Measurements from ENCODE around the gene FGF18. TPM values are rescaled to one million over a fixed set of nuclear protein-coding genes. Genes with fewer than 3 reads are reported as not detected.

Gene FGF18
- total and polyA plus RNA-seq, 2 of the 4 experiments (the other 2 are of a cell fraction) = 0.15 TPM; not detected in 1

GRCh38 chr5:171441246-171441791 lies 21.9 kb downstream of the FGF18 start:
- Histone ChIP-seq H3K14ac (replicated peaks; ENCODE audit: low read depth, low read length) (no peak overlapping the region), H2AK5ac (ENCODE audit: low read depth, low read length) (no peak overlapping the region), H3K4me1 (ENCODE audit: control insufficient read depth, insufficient read depth, low read length) (peaks cover 5% of the 10 kb centered on the region; the same call in 1 of the 2 replicates), H4K5ac (ENCODE audit: low read depth, low read length) (no peak overlapping the region), H3K27me3 (ENCODE audit: control insufficient read depth, insufficient read depth, low read length) (no peaks in the 10 kb centered on the region), H3K9me1 (ENCODE audit: insufficient read depth, low read length) (no peaks in the 10 kb centered on the region), H2BK20ac (ENCODE audit: low read depth, low read length) (no peak overlapping the region), H2AFZ (replicated peaks; ENCODE audit: low read length, poor library complexity) (no peak overlapping the region), H4K20me1 (ENCODE audit: insufficient read depth, low read length) (no peaks in the 10 kb centered on the region), H3K27ac (ENCODE audit: insufficient read depth, low read length) (no peak overlapping the region), H3K9me3 (ENCODE audit: control insufficient read depth, insufficient read depth, low read length) (no peaks in the 10 kb centered on the region), H2AK9ac (replicated peaks; ENCODE audit: low read depth, low read length, poor library complexity) (no peak overlapping the region), H4K91ac (ENCODE audit: insufficient read depth, low read depth, low read length) (no peak overlapping the region), H3K18ac (ENCODE audit: low read depth, low read length) (no peak overlapping the region), H2BK5ac (ENCODE audit: low read depth, low read length, poor library complexity, severe bottlenecking) (no peak overlapping the region), H3K4me3 (ENCODE audit: insufficient read depth, low read depth, low read length) (no peak overlapping the region), H3K23ac (ENCODE audit: low read depth, low read length) (no peak overlapping the region), H3K36me3 (ENCODE audit: control insufficient read depth, insufficient read depth, low read length) (no peaks in the 10 kb centered on the region), H3K4me2 (ENCODE audit: low read depth, low read length) (no peak overlapping the region), H3K56ac (ENCODE audit: extremely low read depth, insufficient read depth, low read length) (no peak overlapping the region), H3K4ac (ENCODE audit: low read depth, low read length) (no peak overlapping the region), H2BK120ac (ENCODE audit: low read depth, low read length) (no peak overlapping the region), H4K8ac (ENCODE audit: low read depth in 2 of 2, low read length in 2 of 2) (no peak overlapping the region), H3K9ac (ENCODE audit: low read depth, low read length) (no peak overlapping the region), H3K79me1 (ENCODE audit: low read depth in 1 of 2, low read length in 2 of 2) (no peaks in the 10 kb centered on the region), H2BK15ac (ENCODE audit: low read depth, low read length) (no peak overlapping the region)
- no peak for TF ChIP-seq CTCF (conservative IDR thresholded peaks at IDR 0.05; ENCODE audit: low read depth, low read length)
- TF ChIP-seq POLR2A (IDR thresholded peaks at IDR 0.05; ENCODE audit: low read depth, low read length) = no peak
- no peak for TF ChIP-seq USF2 (IDR thresholded peaks at IDR 0.05; ENCODE audit: low read depth, low read length)
- no peak for TF ChIP-seq CHD1 (IDR thresholded peaks at IDR 0.05; ENCODE audit: low read depth, low read length)
- no peak for TF ChIP-seq MAFK (IDR thresholded peaks at IDR 0.05; ENCODE audit: low read depth, low read length)
- TF ChIP-seq MAZ (IDR thresholded peaks at IDR 0.05; ENCODE audit: borderline replicate concordance, low read depth, low read length) = no peak
- TF ChIP-seq SMC3 (IDR thresholded peaks at IDR 0.05; ENCODE audit: low read depth, low read length) = no peak
- no peak for TF ChIP-seq FOS (IDR thresholded peaks at IDR 0.05; ENCODE audit: low read depth, low read length)
- TF ChIP-seq CEBPB (IDR thresholded peaks at IDR 0.05; ENCODE audit: low read depth, low read length) = no peak
- TF ChIP-seq BHLHE40 (IDR thresholded peaks at IDR 0.05; ENCODE audit: low read depth, low read length) = no peak
- ChIA-PET POLR2A (ENCODE audit: unreplicated experiment) (no interaction called here), CTCF (interaction anchor here (1.2 kb wide), 1 partner anchor 17 kb away, joined by 3 read pairs; no protein-coding TSS in a partner anchor)
- DNase-seq (no peak), ATAC-seq (ENCODE audit: low read depth) (no peak)
- intact Hi-C loops (cut with micrococcal nuclease) = no loop called here
- dilution Hi-C loops (cut with HindIII; ENCODE audit: low sequenced_read_pairs, unreplicated experiment) = no loop called here
- no TSS peak for BruUV-seq (replicated peaks)
- 100% methylated on average over 5 of the region's 14 CpGs; no CpG with 5 or more reads in 1 of the 2 experiments for WGBS, 2 experiments (ENCODE audit: extremely low coverage in 2 of 2, insufficient read length in 1 of 2)
- in situ Hi-C loops (cut with MboI; ENCODE audit: low sequenced_read_pairs) = loop anchor here (25.0 kb wide), 1 partner anchor 421 kb away; no protein-coding TSS in a partner anchor
